ENCODE results near the gene HTT.

DNA sequence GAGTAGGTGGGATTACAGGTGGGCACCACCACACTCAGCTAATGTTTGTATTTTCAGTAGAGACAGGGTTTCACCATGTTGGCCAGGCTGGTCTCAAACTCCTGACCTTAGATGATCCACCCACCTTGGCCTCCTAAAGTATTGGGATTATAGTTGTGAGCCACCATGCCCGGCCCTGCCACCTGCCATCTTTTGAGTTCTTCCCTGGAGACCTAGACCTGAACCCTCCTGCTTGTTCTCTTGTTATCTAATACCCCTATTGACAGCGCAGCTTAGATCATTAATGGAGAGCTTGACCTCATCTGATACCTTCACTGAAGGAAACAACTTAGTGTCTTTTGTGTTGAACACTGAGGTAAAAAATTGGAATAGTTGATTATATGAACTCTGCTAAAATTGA, 53.6 kb downstream of the HTT start:
- TF ChIP-seq, protein P1, sequence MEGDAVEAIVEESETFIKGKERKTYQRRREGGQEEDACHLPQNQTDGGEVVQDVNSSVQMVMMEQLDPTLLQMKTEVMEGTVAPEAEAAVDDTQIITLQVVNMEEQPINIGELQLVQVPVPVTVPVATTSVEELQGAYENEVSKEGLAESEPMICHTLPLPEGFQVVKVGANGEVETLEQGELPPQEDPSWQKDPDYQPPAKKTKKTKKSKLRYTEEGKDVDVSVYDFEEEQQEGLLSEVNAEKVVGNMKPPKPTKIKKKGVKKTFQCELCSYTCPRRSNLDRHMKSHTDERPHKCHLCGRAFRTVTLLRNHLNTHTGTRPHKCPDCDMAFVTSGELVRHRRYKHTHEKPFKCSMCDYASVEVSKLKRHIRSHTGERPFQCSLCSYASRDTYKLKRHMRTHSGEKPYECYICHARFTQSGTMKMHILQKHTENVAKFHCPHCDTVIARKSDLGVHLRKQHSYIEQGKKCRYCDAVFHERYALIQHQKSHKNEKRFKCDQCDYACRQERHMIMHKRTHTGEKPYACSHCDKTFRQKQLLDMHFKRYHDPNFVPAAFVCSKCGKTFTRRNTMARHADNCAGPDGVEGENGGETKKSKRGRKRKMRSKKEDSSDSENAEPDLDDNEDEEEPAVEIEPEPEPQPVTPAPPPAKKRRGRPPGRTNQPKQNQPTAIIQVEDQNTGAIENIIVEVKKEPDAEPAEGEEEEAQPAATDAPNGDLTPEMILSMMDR (conservative IDR thresholded peaks at IDR 0.05; ENCODE audit: low read length): no peak
- TF ChIP-seq EZH2phosphoT487 (IDR thresholded peaks at IDR 0.05; ENCODE audit: borderline replicate concordance): no peak

Measured in Loucy (cell line).